GM18502 (cell line): ENCODE results near the gene TMCC1.

Experiments used
- ATAC-seq: cut with Tn5 transposase; IDR thresholded peaks from one replicate; pipeline ENCODE4 v1.9.1; 2021; ENCODE audit warnings: mild to moderate bottlenecking; ENCODE audit not compliant: unreplicated experiment, poor library complexity

Gene TMCC1

DNA sequence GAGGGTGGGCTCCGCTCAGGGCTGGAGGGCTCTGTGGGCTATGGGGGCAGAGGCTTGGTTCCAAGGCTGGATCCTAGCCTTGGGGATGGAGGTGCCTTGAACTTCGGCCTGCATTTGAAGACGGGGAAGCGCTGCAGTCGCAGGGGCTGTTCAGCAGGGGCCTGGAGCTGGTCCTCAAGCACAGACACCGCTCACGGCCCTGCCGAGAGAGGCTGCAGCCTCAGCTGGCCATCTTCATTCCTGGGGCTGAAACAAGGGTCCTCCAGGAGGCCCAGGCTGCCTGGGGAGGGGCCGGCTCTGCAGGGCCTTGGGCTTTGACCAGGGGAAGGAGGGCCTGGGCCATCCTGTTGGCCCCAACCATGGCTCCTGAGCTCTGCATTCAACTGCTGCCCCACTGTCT is 261.5 kb downstream of the TMCC1 start:
- ATAC-seq = no peak

DNA sequence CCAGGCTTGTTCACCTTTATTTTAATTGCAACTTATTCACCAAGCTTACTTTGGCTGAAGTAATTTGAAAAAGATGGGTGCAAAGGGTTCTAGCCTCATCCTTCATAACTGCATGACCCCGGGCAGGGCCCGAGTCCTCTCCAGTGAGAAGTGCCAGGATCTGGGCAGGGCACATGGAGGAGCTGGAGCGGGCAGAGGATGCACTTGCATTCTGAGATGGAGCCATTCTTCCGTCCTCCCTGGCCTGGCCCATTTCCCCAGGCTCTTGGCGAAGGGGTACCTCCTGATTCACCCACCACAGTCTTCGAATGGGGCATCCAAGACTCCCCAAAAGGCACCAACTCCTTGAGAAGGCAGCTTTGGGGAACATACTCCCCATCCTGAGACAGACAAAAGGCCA is 264.5 kb downstream of the TMCC1 start:
- ATAC-seq = no peak

DNA sequence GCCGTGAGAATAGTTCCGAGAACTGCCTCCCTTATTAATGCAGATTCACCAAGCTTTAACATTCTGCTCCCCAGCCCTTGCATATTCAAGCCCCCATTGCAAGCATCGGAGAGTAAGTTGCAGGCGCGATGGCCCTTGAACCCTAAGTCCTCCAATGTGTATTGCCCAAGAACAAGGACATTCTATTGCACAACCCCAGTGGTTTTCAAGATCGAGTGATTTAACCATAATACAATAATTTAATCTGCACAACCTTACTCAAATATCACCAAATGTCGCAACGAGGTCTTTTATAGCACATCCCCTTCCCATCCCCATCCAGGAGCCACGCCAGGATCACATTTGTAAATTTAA is 265.4 kb downstream of the TMCC1 start:
- ATAC-seq = no peak

DNA sequence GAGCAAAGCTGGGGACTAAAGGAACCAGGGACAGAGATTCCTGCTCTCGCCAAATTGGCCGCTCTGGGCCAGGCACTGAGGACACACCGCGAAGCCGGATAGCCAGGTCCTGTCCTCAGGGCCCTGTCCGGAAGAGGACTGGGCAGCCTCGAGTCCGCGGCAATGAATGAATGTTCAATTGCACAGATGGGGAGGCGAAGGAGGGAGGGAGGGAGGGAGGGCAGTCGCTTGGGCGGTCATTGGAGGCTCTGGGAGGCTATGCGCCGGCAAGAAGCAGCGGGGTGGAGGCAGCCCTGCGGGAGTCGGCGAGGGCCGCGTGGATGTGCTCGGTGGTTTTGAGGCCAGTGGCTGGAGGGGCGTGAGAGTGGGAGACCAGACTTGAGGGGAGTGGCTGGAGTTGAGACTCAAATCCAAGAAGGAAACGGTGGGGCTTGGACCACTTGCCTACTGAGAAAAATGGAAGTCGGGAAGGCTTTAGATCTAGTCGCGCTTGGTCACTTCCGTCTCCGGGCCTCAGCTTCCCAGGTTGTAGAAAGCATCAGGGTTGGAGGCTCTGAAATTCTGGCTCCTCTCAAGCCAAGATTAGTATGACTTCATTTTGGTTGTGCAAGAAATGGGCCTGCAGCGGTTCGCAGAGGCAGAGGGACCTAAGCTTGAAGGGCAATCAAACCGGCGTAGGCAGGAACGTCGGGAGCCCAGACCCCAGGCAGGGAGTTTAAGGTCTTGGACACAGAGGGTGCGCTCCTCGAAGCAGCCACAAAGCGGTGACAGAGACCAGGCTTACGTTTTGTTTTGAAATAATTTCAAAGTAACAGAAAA is 266.0 kb downstream of the TMCC1 start:
- peak; percentile 40 for ATAC-seq

DNA sequence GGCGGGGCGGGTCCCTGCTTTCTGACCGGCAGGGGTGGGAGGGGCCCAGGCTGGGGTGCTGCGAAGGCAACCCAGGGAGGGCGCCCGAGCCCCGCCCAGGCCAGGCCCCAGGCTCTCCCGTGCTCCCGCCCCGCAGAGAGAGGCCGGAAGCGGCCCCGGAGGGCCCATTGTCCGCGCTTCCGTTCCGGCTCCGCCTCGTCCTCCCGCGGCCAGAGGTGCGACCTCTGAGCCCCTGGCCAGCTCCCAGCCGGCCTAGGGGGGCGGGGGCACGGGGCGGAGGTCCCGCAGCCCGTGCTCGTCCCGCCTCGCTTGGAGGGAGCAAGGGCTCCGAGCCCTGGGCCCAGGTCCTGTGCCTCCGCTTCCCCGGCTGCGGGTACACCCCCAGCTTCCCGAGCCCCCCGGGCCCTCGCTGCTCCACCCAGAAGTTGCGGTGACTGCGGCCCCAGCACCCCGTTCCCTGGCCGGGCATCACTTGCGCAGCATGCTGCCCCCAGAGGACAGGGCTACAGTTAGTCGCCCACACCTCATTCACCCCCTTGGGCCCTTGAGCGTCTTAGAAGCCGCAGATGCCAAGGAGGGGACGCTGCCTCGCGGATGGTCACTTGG is 266.7 kb downstream of the TMCC1 start:
- ATAC-seq = peak; percentile 95

DNA sequence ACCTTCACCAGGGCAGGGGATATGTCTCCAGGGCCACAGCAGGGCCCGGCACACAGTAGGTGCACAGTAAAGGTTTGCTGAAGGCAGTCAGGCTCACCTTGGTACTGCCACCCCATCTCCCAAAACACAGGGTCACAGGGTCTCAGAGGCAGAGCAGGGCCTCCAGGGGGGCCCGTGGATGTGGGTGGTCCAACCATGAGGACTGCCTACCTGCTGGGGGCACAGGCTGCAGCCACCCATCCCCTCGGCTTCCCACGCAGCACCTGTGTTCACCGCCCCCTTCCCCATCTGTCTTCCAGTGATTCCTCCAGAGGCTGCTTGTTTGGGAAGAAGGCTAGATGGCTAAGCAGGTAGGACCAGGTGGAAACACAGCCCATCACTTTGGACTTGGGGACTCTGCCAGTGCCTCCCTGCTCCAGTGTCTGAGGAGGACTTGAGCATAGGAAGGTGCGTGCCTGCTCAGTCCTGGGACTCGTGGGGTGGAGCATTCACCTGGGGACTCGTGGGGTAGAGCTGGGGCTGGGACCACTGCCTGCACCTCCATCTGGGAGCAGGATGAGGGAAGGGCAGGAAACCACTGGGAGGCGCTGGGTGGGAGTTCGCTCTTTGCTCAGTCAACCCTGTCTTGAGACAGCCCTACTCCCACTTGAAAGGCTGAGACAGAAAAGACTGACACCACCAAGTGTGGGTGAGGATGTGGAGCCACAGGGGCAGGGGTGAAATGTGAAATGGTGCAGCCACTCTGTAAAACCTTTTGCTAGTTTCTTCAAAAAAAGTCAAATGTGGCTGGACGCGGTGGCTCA is 268.2 kb downstream of the TMCC1 start:
- no peak for ATAC-seq

DNA sequence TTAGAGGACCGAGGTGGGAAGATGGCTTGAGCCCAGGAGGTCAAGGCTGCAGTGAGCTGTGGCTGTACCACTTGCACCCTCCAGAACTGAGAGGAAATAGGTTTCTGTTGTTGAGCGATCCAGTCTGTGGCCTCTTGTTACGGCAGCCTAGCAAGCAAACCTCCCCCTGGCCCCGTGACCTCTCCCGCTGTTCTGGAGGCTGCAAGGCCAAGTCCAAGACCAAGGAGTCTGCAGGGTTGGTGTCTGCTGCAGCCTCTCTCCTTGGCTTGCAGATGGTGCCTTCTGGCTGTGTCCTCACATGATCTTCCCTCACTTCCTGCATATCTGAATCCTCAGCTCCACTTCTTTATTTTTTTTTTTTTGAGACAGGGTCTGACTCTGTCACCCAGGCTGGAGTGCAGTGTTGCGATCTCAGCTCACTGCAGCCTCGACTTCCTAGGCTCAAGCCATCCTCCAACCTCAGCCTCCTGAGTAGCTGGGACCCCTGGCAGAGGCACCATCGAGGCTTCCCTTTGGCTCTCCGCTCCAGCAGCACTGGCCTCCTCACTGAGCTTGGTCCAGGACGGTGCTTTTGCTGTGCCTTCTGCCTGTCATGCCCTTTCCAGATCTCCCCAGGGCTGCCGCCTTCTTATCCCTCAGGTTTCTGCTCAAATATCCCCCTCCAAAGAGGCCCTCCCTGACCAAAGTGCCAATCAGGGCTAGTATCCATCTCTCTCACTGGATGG is 269.0 kb downstream of the TMCC1 start:
- no peak for ATAC-seq

DNA sequence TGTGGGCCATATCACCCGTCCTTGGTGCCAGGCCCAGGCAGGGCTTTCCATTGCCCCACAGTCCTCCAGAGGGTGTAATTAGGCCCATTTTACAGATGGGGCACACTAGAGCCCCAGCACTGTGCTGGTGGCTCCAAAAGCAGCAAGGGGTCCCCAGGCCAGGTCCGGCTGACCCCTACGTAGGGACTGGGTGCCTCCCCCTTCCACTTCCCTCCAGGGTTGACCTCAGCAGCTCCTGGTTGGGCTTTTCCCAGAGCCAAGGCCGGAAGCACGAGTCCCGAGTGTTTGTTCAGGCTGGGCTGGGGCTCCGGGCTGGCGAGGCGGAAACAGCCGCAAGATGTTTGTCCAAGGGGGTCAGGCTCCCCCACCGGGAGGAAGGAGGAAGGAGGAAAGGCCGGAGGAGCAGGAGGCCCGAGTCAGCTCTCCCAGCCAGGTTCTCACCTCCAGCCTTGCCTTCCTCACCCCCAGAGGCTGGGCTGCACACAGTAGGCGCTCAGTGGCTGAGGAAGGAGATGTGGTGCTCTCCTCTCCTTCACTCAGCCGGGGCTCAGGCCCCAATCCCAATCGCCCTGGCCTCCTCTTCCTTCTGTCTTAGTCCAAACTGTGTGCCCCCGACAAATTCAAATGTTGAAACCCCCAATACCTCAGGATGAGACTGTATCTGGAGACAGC is 269.9 kb downstream of the TMCC1 start:
- ATAC-seq = no peak

DNA sequence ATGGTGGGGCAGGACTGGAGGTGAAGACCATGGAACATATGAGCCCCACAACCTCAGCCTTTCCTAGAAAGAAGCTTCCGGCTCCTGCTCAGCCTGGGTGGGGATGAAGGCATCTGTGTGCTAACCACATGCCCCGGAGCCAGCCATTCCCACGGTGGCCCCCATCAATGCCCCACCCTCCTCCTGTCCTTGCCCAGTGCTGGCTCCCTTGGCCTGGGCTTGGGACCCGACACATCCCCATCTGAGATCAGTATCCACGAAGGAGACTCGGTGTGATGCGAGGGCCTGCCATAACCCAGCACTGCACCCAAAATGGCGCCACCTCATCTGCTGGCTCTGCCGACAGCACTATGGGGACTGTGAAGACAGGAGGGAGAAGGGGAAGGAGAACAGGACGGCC is 270.6 kb downstream of the TMCC1 start:
- ATAC-seq = no peak

DNA sequence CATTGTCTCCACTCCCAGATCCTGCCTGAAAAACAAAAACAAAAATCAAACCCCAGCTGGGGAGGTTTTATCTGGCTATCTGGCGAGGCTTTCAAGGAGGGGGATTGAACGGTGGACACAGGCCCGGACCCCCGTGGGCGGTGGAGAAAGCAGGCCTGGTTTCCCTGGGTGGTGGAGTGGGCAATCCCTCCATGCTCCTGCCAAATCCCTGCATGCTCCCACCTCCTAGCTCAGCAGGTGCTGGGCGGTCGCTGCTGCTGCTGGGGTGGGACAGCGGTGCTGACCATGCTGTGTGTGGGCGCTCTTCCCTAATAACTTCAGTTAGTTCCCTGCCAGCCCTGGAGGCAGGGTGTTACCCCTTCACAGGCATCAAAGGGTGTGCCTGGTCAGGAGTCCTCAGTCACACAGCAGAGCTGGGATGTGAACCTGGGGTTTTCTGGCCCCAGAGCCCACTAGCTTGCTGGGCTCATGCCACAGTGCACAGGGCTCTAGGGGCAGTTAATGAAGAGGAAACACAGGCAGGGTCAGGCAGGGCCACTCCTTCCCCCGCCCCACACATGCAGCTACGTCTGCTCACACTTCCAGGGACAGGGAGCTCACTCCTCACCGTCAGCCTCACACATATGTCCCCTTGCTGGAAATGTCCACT is 271.2 kb downstream of the TMCC1 start:
- no peak for ATAC-seq

DNA sequence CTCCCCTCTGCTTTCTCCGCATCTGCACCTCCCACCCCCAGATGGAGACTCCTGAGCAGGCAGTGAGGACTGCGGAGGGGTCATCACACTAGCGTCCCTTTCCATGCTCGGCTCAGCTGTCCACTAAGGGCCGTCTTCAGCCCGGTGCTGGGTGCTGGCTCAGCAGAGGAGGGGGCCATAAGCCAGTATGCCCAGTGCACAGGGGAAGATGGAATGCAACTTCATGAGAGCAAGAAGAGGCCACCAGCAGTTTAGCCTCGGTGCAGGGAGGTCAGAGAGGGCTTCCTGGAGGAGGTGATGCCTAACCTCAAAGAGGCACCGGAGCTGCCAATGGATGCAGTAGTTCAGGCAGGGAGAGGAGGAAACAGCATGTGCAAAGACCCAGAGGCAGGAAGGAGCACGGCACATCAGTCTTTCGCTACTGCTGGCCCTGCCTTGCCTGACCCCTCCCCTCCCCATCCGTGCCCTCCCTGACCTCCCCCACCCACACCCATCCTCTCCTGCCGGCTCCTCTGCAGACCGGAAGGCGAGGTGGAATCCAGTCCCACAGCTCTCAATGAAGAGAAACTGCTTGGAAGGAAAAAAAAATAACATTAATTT is 271.8 kb downstream of the TMCC1 start:
- no peak for ATAC-seq

DNA sequence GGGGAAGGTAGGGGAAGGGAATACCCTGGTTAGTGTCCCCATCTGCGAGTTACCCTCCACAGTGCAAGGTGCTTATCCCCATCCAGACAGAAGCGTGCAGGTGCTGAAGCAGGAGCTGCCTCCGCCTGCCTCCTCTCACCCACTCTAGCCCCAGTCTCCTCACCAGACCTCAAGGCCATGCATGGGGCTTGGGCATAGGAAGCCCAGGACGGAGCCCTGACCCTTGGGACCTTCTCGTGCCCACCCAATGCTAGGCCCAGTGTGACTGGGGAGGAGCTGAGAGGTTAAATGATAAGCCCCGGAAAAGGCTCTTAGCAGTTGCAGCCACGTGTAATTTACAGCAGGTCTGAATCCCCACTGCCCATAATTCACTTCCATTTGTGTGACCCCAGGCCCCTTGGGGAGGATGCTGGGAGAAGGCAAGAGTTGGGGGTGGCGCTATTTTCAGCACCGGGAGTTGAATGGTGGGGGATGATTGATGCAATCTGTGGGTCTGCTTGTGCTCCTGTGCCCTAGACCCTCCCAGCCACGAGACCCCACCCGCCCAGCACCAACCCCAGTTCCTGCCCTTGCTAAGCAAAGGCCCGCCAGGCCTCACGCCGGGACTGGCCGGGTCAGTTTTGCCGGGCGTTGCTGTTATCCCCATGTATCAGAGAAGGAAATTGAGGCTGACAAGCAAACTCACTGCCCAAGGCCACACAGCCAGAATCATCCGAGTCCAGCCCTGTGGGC is 272.5 kb downstream of the TMCC1 start:
- no peak for ATAC-seq

DNA sequence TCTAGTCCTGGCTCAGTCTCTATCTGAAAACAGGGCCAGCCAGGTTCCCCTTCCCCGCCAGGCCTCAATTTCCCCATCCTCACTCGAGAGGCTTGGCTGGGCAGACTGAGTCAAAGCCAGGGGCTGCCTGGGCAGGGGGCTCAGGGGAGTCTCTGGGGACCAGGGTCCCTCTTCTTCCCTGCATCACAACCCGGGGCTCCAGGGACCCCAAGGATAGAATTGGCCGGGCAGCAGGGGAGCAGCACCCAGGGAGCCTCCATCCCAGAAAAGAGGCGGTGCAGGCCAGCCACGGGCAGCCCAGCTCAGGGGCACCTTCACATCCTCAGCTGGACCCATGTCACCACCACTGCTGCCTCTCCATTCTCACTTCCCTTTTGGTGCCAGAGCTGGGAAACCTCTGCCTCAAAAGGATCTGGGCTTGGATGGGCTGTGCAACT is 273.8 kb downstream of the TMCC1 start:
- ATAC-seq = no peak

DNA sequence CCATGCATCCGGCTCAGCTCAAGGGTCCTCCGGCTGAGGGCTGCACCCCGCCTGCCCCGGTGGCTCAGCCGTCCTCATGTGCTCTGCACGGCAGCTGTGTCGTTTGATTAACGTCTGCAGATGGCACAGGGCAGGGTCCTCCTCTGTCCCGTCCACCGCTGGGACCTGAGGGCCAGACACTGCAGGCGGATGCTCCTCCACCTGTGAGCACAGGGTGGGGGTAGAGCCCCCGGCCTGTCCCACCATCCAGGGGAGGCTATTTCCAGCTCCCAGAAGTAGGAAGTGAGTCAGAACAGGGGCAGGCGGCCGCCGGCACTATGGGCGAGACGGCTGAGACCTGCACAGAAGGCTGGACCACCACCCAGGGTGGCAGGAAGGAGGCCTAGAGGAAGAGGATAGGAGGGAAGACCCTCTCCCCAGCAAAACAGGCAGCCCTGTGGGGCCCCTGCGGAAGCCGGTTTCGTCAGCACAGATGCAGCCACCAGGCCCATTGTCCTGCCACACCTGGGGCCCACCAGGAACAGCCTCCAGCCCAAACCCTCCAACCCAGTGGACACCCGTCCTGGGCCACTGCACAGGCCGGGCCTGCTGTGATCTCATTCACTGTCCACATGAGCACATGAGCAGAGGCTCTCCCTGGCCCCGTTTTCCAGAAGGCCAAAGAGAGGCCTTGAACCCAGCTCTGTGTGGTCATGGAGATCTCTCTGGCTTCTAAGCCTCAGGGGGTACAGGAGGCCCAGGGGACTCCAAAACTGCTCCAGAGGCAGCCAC is 274.4 kb downstream of the TMCC1 start:
- ATAC-seq = no peak

DNA sequence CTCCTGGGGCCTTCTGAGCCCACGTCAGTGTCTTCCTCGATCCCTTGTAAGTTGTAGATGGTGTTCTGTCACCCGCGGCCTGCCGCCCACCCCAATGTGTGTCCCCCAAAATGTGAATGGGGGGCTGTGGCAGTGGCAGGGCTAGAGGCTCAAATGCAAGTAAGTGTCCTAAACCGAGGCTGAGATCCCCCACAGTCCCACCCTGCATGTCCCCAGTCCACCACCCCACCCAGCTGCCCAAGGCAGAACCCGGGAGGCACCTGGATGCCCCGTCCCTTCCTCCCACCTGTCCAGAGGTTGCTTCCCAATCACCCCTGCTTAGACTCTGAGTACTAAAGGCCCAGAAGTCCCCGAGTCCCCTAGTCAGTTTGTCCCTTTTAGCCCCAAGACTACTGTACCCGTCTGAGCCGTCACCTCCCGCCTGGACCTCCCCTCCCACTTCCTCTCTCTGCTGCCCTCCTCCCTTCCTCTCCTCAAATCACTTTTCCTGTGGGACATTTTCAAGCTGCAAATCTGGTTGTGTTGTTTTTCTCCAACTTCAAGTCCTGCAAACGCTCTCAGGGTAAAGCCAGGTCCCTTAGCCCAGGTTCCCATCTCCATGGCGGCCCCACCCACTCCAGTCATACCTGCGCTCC is 275.2 kb downstream of the TMCC1 start:
- ATAC-seq = no peak

DNA sequence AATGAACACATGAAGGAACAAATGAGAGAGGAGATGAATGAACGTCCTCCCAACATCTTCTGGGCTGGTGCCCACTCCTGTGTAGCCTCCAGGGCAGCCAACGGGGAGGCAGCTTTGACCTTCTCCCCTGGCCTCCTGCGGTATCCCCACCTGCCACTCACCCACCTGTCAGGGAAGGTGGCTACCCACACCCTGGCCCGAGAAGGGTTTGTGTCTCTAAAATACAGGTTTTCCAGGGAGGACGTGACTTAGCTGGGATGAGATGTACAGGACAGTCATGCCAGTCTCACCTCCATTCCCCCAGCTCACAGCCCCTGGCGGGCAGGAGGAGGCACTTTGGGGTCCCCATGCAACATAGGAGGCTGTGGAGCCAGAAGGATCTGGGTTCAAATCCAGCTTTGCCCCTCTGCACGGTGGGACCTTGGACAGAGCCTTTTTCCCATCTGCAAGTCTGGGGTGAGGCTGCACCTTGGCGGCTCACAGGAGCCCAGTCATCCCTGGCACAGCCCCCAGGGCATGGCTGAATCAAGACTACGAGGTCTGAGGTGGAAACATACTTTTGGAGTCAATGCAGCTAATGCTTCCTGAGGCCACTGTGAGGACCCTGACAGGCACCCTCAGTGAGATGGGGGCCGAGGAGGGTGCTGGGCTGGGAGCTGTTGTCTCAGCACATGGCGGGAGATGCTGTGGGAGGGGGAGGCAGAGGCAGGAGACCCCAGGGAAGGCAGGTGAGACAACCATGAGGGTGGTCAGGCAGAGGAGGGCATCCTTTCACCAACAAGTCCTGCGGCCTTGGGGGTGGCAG is 275.9 kb downstream of the TMCC1 start:
- ATAC-seq = no peak

DNA sequence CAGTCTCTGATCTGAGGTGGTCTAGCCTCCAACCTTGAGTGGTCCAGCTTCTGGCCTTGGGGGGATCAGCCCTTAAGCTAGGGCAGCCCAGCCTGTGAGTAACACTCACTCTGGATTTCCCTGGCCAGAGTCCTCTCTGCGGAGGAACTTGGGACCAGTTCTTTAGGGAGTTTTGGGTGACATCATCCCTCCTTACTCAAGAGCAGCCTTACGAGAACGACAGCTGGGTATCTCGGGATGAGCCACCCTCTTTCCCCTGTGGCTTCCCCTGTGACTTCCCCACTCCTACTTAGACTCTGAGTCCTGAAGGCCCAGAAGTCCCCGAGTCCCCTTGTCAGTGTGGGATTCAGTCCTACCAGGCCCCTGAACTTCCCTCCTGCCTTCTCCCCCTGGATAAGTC is 276.8 kb downstream of the TMCC1 start:
- ATAC-seq = no peak
